Measurements from ENCODE around the gene ZNF8.
"Not testable (repeated sequence)": the region's sequence is repeated elsewhere in the genome, so short reads cannot be mapped to it uniquely, and the experiment has no call there.

ZNF8 gene

GRCh38 chr19:58300620-58301019, 21.9 kb downstream of the ZNF8 start:
- DNase-seq = no peak

GRCh38 chr19:58304255-58304654, 25.5 kb downstream of the ZNF8 start:
- DNase-seq = no peak

- DNase-seq = no peak
Measured at GRCh38 chr19:58304748-58305064, 26.0 kb downstream of the ZNF8 start.

GRCh38 chr19:58305065-58305931, 26.5 kb downstream of the ZNF8 start, which contains the start of gene ERVK3-1:
ERVK3-1 (plus strand) TSS chr19:58305377; CDS start chr19:58312169, 6,792 bp downstream.
- peak; percentile 79 to 87 (median 84) for DNase-seq

- no peak for DNase-seq
Measured at GRCh38 chr19:58305932-58306323, 27.2 kb downstream of the ZNF8 start.

GRCh38 chr19:58307736-58308135, 29.0 kb downstream of the ZNF8 start:
- DNase-seq = no peak

GRCh38 chr19:58310685-58311084, 31.9 kb downstream of the ZNF8 start:
- not testable (repeated sequence) for DNase-seq

GRCh38 chr19:58311345-58311865, 32.6 kb downstream of the ZNF8 start:
- no peak for DNase-seq

GRCh38 chr19:58315580-58315979, 36.8 kb downstream of the ZNF8 start:
- DNase-seq = no peak

GRCh38 chr19:58317476-58318072, 38.8 kb downstream of the ZNF8 start:
- DNase-seq = no peak

GRCh38 chr19:58318297-58318696, 39.5 kb downstream of the ZNF8 start:
- no peak for DNase-seq

GRCh38 chr19:58319241-58319640, 40.5 kb downstream of the ZNF8 start:
- no peak for DNase-seq

GRCh38 chr19:58325311-58326022, 46.7 kb downstream of the ZNF8 start:
- DNase-seq = no peak

- no peak for DNase-seq
Measured at GRCh38 chr19:58326501-58326913, 47.8 kb downstream of the ZNF8 start.

- DNase-seq = peak; percentile 68 to 81 (median 76)
Measured at GRCh38 chr19:58326914-58327726, 48.4 kb downstream of the ZNF8 start, which contains the start of gene ZSCAN22. ZSCAN22 (plus strand) TSS chr19:58326994; CDS start chr19:58334803, 7,809 bp downstream.

GRCh38 chr19:58328999-58329398, 50.2 kb downstream of the ZNF8 start:
- DNase-seq = no peak

GRCh38 chr19:58330458-58330857, 51.7 kb downstream of the ZNF8 start:
- no peak for DNase-seq

- no peak for DNase-seq
Measured at GRCh38 chr19:58332697-58333096, 53.9 kb downstream of the ZNF8 start.

GRCh38 chr19:58334691-58335249, 56.0 kb downstream of the ZNF8 start:
- no peak for DNase-seq

GRCh38 chr19:58335630-58336029, 56.9 kb downstream of the ZNF8 start:
- DNase-seq = no peak

GRCh38 chr19:58336216-58336615, 57.5 kb downstream of the ZNF8 start:
- DNase-seq = no peak

GRCh38 chr19:58336820-58337219, 58.1 kb downstream of the ZNF8 start:
- DNase-seq = no peak

Data from activated CD4-positive, CD25-positive, alpha-beta regulatory T cell (primary cell).